ENCODE measurements around the gene SYT2.
"Not testable (repeated sequence)": the region's sequence is repeated elsewhere in the genome, so short reads cannot be mapped to it uniquely, and the experiment has no call there.

The SYT2 gene

GRCh38 chr1:202578001-202578504 is 132.2 kb downstream of the SYT2 start:
- no peak for DNase-seq (ENCODE audit: extremely low read depth in 1 of 2, low read depth in 1 of 2)

DNA sequence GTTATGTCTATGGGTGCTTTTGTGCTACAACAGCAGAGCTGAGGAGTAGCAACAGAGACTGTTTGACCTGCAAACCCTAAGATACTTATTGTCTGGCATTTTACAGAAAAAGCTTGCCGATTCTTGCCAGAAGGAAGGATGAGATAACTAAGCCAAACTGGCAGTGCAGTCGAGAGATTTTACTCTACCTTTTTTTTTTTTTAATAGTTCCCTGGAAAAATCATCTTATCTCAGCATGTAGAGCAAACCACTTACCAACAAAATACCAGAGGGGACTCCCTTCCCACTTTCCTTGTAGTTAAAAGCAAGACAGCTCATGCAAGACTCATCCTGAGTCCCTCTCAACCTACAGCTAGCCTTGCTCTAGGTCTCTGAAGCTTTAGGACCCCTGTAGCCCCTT is 132.9 kb downstream of the SYT2 start:
- no peak for DNase-seq (ENCODE audit: extremely low read depth in 1 of 2, low read depth in 1 of 2)

DNA sequence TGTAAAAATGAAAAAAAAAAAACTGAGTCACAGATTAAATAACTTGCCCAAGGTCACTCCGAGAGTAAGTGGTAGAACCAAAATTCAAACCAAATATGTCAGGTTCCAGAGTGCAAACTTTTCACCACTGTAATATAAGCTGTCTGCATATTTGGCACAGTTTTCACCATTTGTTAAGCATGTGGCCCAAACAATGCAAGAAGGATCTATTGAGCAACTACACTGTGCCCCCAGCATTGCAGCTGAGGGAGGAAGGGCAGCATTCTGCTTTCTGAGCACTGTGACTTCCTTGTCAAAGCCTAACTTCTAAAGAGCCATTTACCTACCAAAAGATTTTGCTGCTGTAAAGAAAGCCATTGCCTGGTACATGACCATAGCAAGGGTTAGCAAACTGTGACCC is 133.4 kb downstream of the SYT2 start:
- DNase-seq (ENCODE audit: extremely low read depth in 1 of 2, low read depth in 1 of 2), result no peak

DNA sequence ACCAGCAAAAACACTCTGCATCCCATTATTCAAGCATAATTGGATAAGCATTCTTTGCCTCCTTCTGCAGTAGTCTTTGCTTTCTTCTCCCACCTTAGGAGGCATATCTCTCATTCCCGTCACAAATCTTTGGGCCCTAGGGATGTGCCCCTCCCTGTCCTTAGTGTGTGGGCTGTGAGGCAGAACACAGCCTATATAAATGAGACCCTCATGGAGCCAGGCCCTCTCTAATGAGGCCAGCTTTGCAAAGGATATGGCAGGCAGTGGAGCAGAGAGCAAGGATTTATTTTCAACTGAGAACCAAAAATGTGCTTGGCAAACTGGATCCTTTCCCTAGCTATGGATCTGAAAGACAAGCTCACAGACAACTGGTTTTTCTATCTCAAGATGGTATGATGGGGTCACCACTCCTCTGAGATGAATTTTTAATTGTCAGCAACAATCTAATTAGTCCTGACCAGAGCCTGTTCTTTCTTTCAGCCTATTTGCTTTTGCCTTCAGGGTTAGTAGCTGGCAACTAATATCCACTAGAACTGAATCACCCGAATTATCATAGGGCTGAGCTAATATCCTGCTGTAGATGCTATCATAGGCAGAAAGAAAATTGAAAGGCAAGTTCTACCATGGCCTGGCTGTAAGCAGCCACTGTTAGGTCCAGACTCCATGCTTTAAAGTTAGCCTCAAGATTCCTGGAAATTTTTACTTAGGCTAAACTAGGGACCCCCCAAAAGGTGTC is 134.2 kb downstream of the SYT2 start:
- no peak for DNase-seq (ENCODE audit: extremely low read depth in 1 of 2, low read depth in 1 of 2)

GRCh38 chr1:202572867-202573266 is 137.4 kb downstream of the SYT2 start:
- no peak for DNase-seq (ENCODE audit: extremely low read depth in 1 of 2, low read depth in 1 of 2)

DNA sequence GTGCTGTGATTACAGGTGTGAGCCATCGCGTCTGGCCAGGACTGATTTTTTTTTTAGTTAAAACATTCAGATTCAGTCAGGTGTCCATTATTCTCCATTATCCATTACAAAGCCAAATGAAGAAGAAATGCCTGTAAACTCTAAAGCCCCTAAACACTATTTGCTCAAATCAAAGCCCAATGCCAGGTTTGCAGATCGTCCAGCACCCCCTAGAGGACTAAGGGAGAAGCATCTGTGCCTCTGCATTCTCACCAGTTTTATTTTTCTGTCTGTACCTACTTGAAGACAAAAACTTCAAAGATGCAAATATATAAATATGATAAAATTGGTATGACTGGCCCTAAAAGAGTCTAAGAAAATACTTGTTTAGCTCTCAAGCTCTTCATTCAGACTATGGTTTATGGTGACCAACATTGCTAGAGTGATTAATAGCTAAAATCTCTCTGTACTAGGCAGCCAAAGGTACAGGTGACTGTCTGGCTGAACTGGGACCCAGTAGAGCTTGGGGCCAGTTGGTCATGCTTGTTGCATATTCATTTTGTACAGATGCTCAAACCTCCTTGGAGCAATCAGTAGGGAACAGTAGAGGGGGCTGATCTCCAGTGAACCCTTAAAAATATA is 138.4 kb downstream of the SYT2 start:
- DNase-seq (ENCODE audit: extremely low read depth in 1 of 2, low read depth in 1 of 2), result no peak

- DNase-seq (ENCODE audit: extremely low read depth in 1 of 2, low read depth in 1 of 2), result no peak
Measured at GRCh38 chr1:202569393-202570322, 140.6 kb downstream of the SYT2 start.

DNA sequence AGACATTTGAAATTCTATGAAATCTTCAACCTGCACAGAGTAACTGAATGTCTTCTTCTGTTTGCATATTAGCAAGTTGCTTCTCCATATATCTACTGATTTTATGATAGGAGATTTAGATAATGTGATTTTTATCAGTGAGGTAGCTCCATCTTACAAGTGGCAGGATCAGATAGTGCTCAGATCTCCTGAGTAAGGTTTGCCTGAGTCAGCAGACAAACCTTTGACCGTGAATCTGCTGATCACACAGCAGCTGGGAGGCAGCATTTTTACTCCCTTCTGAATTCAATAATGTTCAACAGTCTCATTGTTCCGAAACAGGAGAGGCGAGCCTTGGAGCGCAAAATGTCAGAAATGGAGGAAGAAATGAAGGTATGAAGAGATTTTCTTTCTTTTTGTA is 141.4 kb downstream of the SYT2 start:
- DNase-seq (ENCODE audit: extremely low read depth in 1 of 2, low read depth in 1 of 2), result no peak

- DNase-seq (ENCODE audit: extremely low read depth in 1 of 2, low read depth in 1 of 2), result no peak
Measured at GRCh38 chr1:202568410-202568809, 141.8 kb downstream of the SYT2 start.

GRCh38 chr1:202567738-202568137 is 142.5 kb downstream of the SYT2 start:
- DNase-seq (ENCODE audit: extremely low read depth in 1 of 2, low read depth in 1 of 2), result no peak

DNA sequence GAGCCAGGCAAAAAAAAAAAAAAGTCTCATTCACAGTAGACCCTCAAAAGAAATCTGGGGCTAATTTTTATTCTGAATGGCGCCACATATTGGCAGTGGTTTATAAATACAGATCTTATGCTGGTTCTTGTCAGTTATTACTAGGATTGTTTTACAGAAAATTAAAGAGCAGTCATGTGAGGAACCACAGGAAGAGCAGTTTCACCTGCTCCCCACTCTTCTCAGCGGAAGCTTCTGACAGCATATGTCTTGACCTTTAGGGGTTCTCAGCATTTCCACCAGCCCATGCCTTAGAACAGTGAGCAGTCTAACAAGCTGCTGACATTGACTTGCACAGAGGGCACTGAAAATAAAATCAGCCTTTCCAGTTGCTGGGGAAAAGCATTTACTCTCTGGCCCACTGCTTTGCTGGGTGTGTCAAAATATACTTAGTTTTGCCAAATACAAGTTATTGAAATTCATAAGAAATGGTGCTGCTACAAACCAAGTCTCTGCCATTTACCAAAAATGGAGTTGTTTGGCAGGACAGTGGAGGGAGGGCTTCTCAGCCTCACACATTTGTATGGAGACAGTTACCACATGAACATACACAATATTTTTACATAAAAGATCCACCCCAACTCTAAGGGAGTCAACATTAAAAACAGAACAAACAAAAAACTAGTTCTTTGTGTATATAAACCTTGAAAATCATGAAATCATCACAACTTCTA is 144.2 kb downstream of the SYT2 start:
- no peak for DNase-seq (ENCODE audit: extremely low read depth in 1 of 2, low read depth in 1 of 2)

DNA sequence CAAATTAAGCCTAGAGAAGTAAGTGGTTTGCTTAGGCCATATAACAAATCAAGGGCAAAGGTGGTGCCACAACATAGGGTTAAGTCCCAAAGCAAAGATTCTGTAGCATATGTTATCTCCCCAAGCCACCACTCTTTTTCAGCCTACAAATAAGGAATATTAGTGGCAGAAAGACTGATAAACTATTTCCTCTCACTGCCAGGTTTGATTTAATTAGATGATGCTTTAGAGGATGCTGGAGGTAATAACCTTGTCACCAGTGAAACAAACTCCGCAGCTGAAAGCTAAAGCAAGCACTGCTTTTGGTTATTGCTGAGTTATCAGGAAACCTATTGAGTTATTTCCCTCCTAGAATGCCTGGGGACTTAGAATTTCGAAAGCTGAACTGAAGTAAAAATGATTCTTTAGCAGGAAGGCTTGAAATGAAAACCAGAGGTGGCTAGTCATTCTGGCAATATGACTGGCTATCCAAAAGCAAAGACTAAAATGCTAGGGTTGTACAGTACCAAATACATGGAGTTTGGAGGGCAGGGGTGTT is 145.2 kb downstream of the SYT2 start:
- DNase-seq (ENCODE audit: extremely low read depth in 1 of 2, low read depth in 1 of 2), result no peak

DNA sequence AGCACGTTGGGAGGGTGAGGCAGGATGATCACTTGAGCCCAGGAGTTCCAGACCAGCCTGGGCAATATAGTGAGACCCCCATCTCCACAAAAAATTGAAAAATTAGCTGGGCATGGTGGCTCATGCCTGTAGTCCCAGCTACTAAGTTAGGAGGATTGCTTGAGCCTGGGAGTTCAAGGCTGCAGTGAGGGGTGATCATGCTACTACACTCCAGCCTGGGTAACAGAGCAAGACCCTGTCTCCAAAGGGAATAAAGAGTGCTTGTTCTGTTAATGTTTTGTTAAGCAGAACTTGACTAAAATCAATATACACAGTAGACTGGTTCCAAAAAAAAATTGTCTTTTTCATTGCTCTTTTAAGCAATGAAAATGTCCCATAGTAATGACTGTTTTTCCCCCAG is 146.4 kb downstream of the SYT2 start:
- no peak for DNase-seq (ENCODE audit: extremely low read depth in 1 of 2, low read depth in 1 of 2)

GRCh38 chr1:202562444-202563060 is 147.7 kb downstream of the SYT2 start:
- DNase-seq (ENCODE audit: extremely low read depth in 1 of 2, low read depth in 1 of 2), result no peak

GRCh38 chr1:202561726-202562443 is 148.4 kb downstream of the SYT2 start:
- no peak for DNase-seq (ENCODE audit: extremely low read depth in 1 of 2, low read depth in 1 of 2)

DNA sequence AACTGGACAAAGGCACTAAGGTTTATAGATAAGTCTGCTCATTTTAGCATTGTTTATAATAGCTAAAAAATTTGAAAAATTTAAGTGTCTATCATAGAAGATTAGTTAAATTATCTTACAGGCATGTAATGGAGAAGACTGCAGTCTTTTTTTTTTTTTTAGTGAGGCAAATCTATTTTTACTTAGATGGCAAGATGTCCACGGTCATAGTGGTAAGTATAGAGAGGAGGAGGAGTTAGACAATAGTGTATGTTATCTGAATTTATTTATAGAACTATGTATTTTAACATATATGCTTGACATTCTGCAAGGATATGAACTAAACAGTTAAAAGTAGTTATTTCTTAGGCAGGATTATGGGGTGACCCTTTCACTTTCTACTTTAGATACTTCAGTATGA is 149.0 kb downstream of the SYT2 start:
- DNase-seq (ENCODE audit: extremely low read depth in 1 of 2, low read depth in 1 of 2), result no peak

GRCh38 chr1:202557662-202558061 is 152.6 kb downstream of the SYT2 start:
- not testable (repeated sequence) for DNase-seq (ENCODE audit: extremely low read depth in 1 of 2, low read depth in 1 of 2)

DNA sequence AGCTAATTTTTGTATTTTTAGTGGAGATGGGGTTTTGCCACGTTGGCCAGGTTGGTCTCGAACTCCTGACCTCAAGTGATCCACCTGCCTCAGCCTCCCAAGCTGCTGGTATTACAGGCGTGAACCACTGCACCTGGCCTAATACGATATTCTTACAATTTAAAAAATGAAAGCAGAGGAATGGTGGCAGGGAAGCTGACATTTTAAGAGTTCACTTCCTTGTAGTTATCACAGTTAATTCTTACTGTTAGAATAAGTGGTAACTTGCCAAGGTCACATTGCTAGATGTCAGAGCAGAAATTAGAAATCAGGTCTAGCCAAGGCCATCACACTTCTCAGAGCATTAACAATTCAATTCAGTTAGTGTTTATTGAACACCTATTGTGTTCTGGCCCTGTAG is 154.2 kb downstream of the SYT2 start:
- DNase-seq (ENCODE audit: extremely low read depth in 1 of 2, low read depth in 1 of 2), result not testable (repeated sequence)

GRCh38 chr1:202554619-202555018 is 155.6 kb downstream of the SYT2 start:
- DNase-seq (ENCODE audit: extremely low read depth in 1 of 2, low read depth in 1 of 2), result not testable (repeated sequence)

Data from stimulated activated CD8-positive, alpha-beta memory T cell treated with anti-CD3 and anti-CD28 coated beads, Interleukin-7, amount 100 ng/mL, for 48 hours (primary cell).